Gastrocnemius medialis (tissue), 4 donors: ENCODE results near the gene GPAT3.

Experiments used
- CTCF ChIP-seq, 5 experiments: fragments of 450-650 bp in 3 of 5; fragments of 200-600 bp in 2 of 5; sonication (generic) in 2 of 5; IDR thresholded peaks in 4 of 5; conservative IDR thresholded peaks in 1 of 5; 1 replicate in 4 of 5; 2 replicates in 1 of 5; pipeline ENCODE4 v1.5.1; 2016 to 2019; ENCODE audit warnings: antibody characterized with exemption in 5 of 5, mild to moderate bottlenecking in 3 of 5, moderate library complexity in 3 of 5
- POLR2A ChIP-seq, 2 donors: fragments of 450-650 bp; IDR thresholded peaks; one replicate each; pipeline ENCODE4 v1.6.1; 2017; ENCODE audit warnings: antibody characterized with exemption in 2 of 2, mild to moderate bottlenecking in 2 of 2, moderate library complexity in 2 of 2

DNA sequence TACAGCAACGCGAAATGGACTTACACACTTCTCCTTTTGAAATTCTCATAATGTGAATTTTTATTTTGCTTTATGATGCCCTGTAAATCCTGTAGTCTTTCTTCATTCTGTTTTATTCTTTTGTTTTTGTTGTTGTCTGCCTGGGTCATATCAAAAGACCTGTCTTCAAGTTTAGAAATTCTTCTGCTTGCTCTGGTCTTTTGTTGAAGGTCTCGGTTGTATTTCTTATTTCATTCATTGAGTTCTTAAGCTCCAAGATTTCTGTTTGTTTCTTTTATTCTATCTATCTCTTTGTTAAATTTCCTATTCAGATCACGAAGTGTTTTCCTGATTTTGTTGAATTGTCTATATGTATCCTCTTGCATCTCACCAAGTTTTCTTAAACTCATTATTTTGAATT, 78.1 kb downstream of the GPAT3 start:
- TF ChIP-seq CTCF (IDR thresholded peaks at IDR 0.05 in 4 of 5, conservative IDR thresholded peaks at IDR 0.05 in 1 of 5) (no peak), POLR2A (IDR thresholded peaks at IDR 0.05) (no peak)
